Measurements from ENCODE around the gene ARHGEF4. TPM values are rescaled to one million over a fixed set of nuclear protein-coding genes. Genes with fewer than 3 reads are reported as not detected.
A peak's percentile ranks its signal among the peaks of the same experiment; 100 is the strongest.

Gene ARHGEF4
- total and polyA plus RNA-seq, 2 donors from 2014 or later = 0.90 to 0.94 TPM

GRCh38 chr2:130823886-130824491, 12.7 kb upstream of the ARHGEF4 start:
- no peak for FAIRE-seq
- intact Hi-C loops (cut with DNase I) = no loop called here

GRCh38 chr2:130824492-130825061, 12.1 kb upstream of the ARHGEF4 start:
- Histone ChIP-seq H3K4me3 (ENCODE audit: low read length in 3 of 3) (no peak overlapping the region), H3K36me3 (ENCODE audit: control insufficient read depth in 2 of 3, insufficient read depth in 3 of 3, low read length in 3 of 3) (no peaks in the 10 kb centered on the region), H3K9ac (ENCODE audit: low read length in 3 of 3) (no peak overlapping the region), H3K9me3 (ENCODE audit: control insufficient read depth in 2 of 3, insufficient read depth in 1 of 3, low read length in 3 of 3) (no peaks in the 10 kb centered on the region), H3K4me1 (ENCODE audit: control insufficient read depth in 2 of 3, insufficient read depth in 2 of 3, low read depth in 1 of 3, low read length in 3 of 3) (no peaks in the 10 kb centered on the region), H3K27ac (ENCODE audit: low read depth in 2 of 2, low read length in 2 of 2) (no peak overlapping the region), H3K27me3 (ENCODE audit: control insufficient read depth, insufficient read depth, low read length) (no peaks in the 10 kb centered on the region)
- FAIRE-seq = no peak
- DNase-seq = peak in 1 of 5 donors; percentile 37
- intact Hi-C loops (cut with DNase I) = no loop called here
- no peak for TF ChIP-seq CTCF (IDR thresholded peaks at IDR 0.05; ENCODE audit: borderline replicate concordance, extremely low read depth, insufficient read depth)

More at GRCh38 chr2:130823886-130824491, 12.7 kb upstream of the ARHGEF4 start:
- H3K9ac ChIP-seq (ENCODE audit: low read length in 3 of 3) = no peak overlapping the region
- H3K27me3 ChIP-seq (ENCODE audit: control insufficient read depth, insufficient read depth, low read length) = no peaks in the 10 kb centered on the region
- H3K36me3 ChIP-seq (ENCODE audit: control insufficient read depth in 2 of 3, insufficient read depth in 3 of 3, low read length in 3 of 3) = no peaks in the 10 kb centered on the region
- H3K9me3 ChIP-seq (ENCODE audit: control insufficient read depth in 2 of 3, insufficient read depth in 1 of 3, low read length in 3 of 3) = no peaks in the 10 kb centered on the region
- TF ChIP-seq CTCF (IDR thresholded peaks at IDR 0.05; ENCODE audit: borderline replicate concordance, extremely low read depth, insufficient read depth) = no peak
- no peak overlapping the region for H3K27ac ChIP-seq (ENCODE audit: low read depth in 2 of 2, low read length in 2 of 2)
- no peak for DNase-seq
- no peaks in the 10 kb centered on the region for H3K4me1 ChIP-seq (ENCODE audit: control insufficient read depth in 2 of 3, insufficient read depth in 2 of 3, low read depth in 1 of 3, low read length in 3 of 3)
- H3K4me3 ChIP-seq (ENCODE audit: low read length in 3 of 3) = no peak overlapping the region

- DNase-seq (peak in 1 of 5 donors; percentile 49), FAIRE-seq (no peak)
- no peaks in the 10 kb centered on the region for H3K9me3 ChIP-seq (ENCODE audit: control insufficient read depth in 2 of 3, insufficient read depth in 1 of 3, low read length in 3 of 3)
These were observed 11.3 kb upstream of the ARHGEF4 start for GRCh38 chr2:130825231-130825965.

More at GRCh38 chr2:130825231-130825965, 11.3 kb upstream of the ARHGEF4 start:
- no peak overlapping the region for H3K27ac ChIP-seq (ENCODE audit: low read depth in 2 of 2, low read length in 2 of 2)
- H3K4me1 ChIP-seq (ENCODE audit: control insufficient read depth in 2 of 3, insufficient read depth in 2 of 3, low read depth in 1 of 3, low read length in 3 of 3) = no peaks in the 10 kb centered on the region
- H3K36me3 ChIP-seq (ENCODE audit: control insufficient read depth in 2 of 3, insufficient read depth in 3 of 3, low read length in 3 of 3) = no peaks in the 10 kb centered on the region
- no peak overlapping the region for H3K9ac ChIP-seq (ENCODE audit: low read length in 3 of 3)
- intact Hi-C loops (cut with DNase I) = no loop called here
- no peaks in the 10 kb centered on the region for H3K27me3 ChIP-seq (ENCODE audit: control insufficient read depth, insufficient read depth, low read length)
- no peak overlapping the region for H3K4me3 ChIP-seq (ENCODE audit: low read length in 3 of 3)
- TF ChIP-seq CTCF (IDR thresholded peaks at IDR 0.05; ENCODE audit: borderline replicate concordance, extremely low read depth, insufficient read depth) = no peak

Measured in kidney (tissue), 14 donors.